A673 (cell line): Measurements from ENCODE around the gene ZDHHC11B. TPM values are rescaled to one million over a fixed set of nuclear protein-coding genes. Genes with fewer than 3 reads are reported as not detected.

Experiments
- BruUV-seq: library from RNA; stranded (reverse); fragments of 400-500 nt; replicated peaks from 2 replicates; lab custom pipeline; 2021; lab: Mats Ljungman, UMichigan
- CTCF ChIA-PET: fragments of 300-600 bp; sonication (Branson Sonifier 250); formaldehyde crosslinking; loops from one replicate; lab custom pipeline; 2022; ENCODE audit warnings: antibody characterized with exemption; lab: Charles Lee
- POLR2A ChIA-PET: fragments of 300-600 bp; sonication (Branson Sonifier 250); formaldehyde crosslinking; loops from one replicate; lab custom pipeline; 2022; ENCODE audit warnings: antibody characterized with exemption; ENCODE audit not compliant: low non-redundant PET; lab: Charles Lee
- DNase-seq: peaks from one replicate; pipeline ENCODE4 v3.0.0-alpha.2; 2015; ENCODE audit warnings: low spot score
- H3K27ac ChIP-seq: fragments of 200-600 bp; sonication (generic); 2 replicates; pipeline ENCODE4 v1.5.1; 2016; ENCODE audit warnings: mixed run types, low read depth, mild to moderate bottlenecking, mixed read lengths, antibody characterized with exemption, low read length; ENCODE audit not compliant: poor library complexity, severe bottlenecking
- H3K27me3 ChIP-seq: fragments of 200-600 bp; sonication (generic); replicated peaks from 2 replicates; pipeline ENCODE4 v1.6.1; 2017; ENCODE audit warnings: mixed run types, low read depth, mild to moderate bottlenecking, mixed read lengths, antibody characterized with exemption, low read length; ENCODE audit not compliant: insufficient read depth, poor library complexity
- H3K36me3 ChIP-seq: fragments of 200-600 bp; sonication (generic); 2 replicates; pipeline ENCODE4 v1.6.1; 2016; ENCODE audit warnings: mixed run types, mild to moderate bottlenecking, mixed read lengths, antibody characterized with exemption, low read length; ENCODE audit not compliant: insufficient read depth, poor library complexity, severe bottlenecking
- H3K4me1 ChIP-seq: fragments of 200-600 bp; sonication (generic); 2 replicates; pipeline ENCODE4 v1.6.1; 2017; ENCODE audit warnings: mixed run types, mild to moderate bottlenecking, mixed read lengths, antibody characterized with exemption, low read length; ENCODE audit not compliant: insufficient read depth, poor library complexity, severe bottlenecking
- H3K4me3 ChIP-seq: fragments of 200-600 bp; sonication (generic); 2 replicates; pipeline ENCODE4 v1.5.1; 2016; ENCODE audit warnings: low read depth, mixed run types, mild to moderate bottlenecking, mixed read lengths, low read length; ENCODE audit not compliant: poor library complexity, severe bottlenecking
- H3K9me3 ChIP-seq: fragments of 200-600 bp; sonication (generic); 2 replicates; pipeline ENCODE4 v1.6.1; 2016; ENCODE audit warnings: mixed run types, low read depth, mild to moderate bottlenecking, mixed read lengths, antibody characterized with exemption, low read length; ENCODE audit not compliant: poor library complexity, severe bottlenecking
- EZH2 ChIP-seq: fragments of 200-600 bp; sonication (generic); IDR thresholded peaks from 2 replicates; pipeline ENCODE4 v1.6.1; 2017; ENCODE audit warnings: borderline replicate concordance, low read depth, mild to moderate bottlenecking, mixed read lengths, antibody characterized with exemption, low read length; ENCODE audit not compliant: poor library complexity, severe bottlenecking
- intact Hi-C: fragments of 100-400 bp; cut with micrococcal nuclease; formaldehyde crosslinking; loops from one replicate; pipeline ENCODE4 v1.10.0; 2022; ENCODE audit not compliant: unreplicated experiment
- total RNA-seq: library from RNA; stranded (reverse); gene quantifications from 2 replicates; pipeline ENCODE4 v1.2.3, GENCODE V29; 2021
- TF ChIP-seq, protein P1 (sequence below): fragments of 300-800, 200-600 bp; sonication (generic); conservative IDR thresholded peaks from 2 replicates; pipeline ENCODE4 v1.5.1; 2017; ENCODE audit warnings: low read depth, mild to moderate bottlenecking, antibody characterized with exemption, low read length, moderate library complexity, mixed read lengths

ZDHHC11B gene
- total RNA-seq, 1 experiment from 2014 or later, result 1.3 TPM

DNA sequence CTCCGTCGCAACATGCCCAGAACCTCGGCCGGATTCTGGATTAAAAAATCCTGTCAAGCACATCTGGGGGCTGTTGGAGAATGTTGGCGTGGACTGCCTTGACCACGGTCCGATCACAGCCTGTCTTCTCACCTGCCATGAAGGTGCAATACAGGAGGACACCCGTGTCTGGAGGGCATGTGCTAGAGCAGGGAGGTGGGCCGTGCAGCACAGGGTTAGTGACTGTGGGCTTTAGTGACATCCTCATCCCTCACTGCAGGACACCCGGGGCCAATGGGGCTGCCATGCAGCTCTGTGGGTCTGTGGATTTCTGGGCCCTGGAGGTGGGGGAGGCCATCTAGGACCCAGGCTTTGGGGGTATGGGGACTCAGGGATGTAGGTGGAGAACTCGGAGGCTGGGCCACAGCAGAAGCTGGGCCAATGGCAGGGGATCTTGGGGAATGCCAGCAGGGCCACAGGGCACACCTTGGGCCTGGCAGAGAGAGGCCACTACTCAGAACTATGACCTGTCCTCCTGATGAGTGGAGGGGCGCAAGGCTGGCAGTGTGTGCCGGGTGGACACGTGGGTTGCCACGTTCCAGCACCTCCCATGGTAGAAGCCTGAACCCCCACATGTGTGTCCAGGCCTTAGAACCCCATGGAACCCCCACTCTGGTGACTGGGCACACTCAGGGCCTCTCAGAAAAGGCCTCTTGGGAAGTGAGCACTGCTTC lies 23.3 kb downstream of the ZDHHC11B start:
- TF ChIP-seq EZH2, result no peak
- TF ChIP-seq, protein P1, sequence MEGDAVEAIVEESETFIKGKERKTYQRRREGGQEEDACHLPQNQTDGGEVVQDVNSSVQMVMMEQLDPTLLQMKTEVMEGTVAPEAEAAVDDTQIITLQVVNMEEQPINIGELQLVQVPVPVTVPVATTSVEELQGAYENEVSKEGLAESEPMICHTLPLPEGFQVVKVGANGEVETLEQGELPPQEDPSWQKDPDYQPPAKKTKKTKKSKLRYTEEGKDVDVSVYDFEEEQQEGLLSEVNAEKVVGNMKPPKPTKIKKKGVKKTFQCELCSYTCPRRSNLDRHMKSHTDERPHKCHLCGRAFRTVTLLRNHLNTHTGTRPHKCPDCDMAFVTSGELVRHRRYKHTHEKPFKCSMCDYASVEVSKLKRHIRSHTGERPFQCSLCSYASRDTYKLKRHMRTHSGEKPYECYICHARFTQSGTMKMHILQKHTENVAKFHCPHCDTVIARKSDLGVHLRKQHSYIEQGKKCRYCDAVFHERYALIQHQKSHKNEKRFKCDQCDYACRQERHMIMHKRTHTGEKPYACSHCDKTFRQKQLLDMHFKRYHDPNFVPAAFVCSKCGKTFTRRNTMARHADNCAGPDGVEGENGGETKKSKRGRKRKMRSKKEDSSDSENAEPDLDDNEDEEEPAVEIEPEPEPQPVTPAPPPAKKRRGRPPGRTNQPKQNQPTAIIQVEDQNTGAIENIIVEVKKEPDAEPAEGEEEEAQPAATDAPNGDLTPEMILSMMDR, result no peak
- Histone ChIP-seq H3K4me3 (no peak overlapping the region), H3K27me3 (no peaks in the 10 kb centered on the region), H3K9me3 (no peaks in the 10 kb centered on the region), H3K27ac (no peak overlapping the region), H3K36me3 (no peaks in the 10 kb centered on the region), H3K4me1 (no peaks in the 10 kb centered on the region)
- no peak for DNase-seq
- intact Hi-C loops, result no loop called here
- no TSS peak for BruUV-seq
- POLR2A ChIA-PET, result no interaction called here
- CTCF ChIA-PET, result no interaction called here

DNA sequence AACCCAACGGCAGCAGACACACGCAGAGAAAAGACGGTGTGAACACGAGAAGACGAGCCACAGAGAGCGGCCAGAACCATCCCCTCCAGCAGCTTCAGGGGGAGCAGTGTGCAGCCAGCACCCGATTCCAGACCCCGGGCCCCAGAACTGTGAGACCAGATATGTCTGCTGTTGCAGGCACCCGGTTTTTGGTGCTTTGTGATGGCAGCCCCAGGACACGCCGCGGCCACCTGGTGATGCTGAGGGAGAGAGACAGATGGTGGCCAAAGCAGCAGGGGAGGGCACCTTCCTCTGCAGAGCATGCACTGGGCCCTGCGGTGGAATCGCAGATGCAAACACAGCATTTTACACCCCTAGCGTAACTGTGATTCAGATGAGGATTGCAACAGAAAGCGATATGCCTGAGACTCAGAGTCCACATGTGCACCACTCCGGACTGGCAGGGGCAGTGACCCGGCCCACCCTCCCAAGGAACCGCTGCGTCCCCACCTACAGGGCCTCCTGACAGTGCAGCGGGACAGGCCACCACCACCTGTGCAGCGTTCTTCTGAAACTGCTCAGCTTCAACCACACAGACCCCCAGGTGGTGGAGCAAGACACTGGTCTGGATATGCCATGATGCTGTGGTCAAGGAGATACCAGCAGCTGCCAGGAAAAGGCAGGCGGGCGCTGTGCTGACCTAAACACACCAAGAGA lies 24.0 kb downstream of the ZDHHC11B start:
- no peaks in the 10 kb centered on the region for H3K9me3 ChIP-seq
- POLR2A ChIA-PET, result no interaction called here
- DNase-seq, result no peak
- H3K36me3 ChIP-seq, result no peaks in the 10 kb centered on the region
- no peaks in the 10 kb centered on the region for H3K4me1 ChIP-seq
- no peaks in the 10 kb centered on the region for H3K27me3 ChIP-seq
- H3K27ac ChIP-seq, result no peak overlapping the region
- intact Hi-C loops, result no loop called here
- BruUV-seq, result no TSS peak
- H3K4me3 ChIP-seq, result no peak overlapping the region
- no peak for TF ChIP-seq EZH2
- TF ChIP-seq, protein P1, result no peak
- CTCF ChIA-PET, result no interaction called here

DNA sequence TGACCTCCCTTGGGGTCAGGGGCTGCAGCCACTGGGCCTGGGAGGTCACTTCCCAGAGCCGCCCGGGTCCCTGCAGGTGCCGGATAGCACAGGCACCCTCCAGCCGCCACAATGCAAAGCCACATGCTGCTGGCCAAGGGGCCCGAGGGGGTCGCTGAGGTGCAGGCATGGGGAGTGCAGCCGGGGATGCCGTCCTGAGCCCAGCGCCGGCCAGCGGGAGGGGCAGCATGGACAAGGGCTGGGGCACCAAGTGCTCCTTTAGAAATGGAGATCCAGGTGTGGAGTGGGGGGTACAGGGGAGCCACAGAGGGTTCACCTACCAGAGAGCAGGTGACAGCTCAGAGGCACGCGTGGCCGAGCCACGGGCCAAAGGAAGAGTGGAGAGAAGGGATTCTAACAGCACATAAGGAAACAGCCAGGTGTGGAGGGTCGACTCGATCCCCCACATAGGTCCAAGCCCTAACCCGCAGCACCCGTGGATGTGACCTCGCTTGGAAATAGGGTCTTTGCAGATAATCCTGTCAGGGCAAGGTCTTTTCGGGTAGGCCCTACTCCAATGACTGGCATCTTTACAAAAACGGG lies 24.7 kb downstream of the ZDHHC11B start:
- Histone ChIP-seq H3K27me3 (no peaks in the 10 kb centered on the region), H3K27ac (no peak overlapping the region), H3K4me1 (no peaks in the 10 kb centered on the region), H3K4me3 (no peak overlapping the region), H3K36me3 (no peaks in the 10 kb centered on the region), H3K9me3 (no peaks in the 10 kb centered on the region)
- TF ChIP-seq, protein P1, result no peak
- DNase-seq, result no peak
- CTCF ChIA-PET, result no interaction called here
- POLR2A ChIA-PET, result no interaction called here
- no TSS peak for BruUV-seq
- intact Hi-C loops, result no loop called here
